Measurements from ENCODE around the gene BOK.
A peak's percentile ranks its signal among the peaks of the same experiment; 100 is the strongest.

Gene BOK

GRCh38 chr2:241538838-241539615, 19.5 kb upstream of the BOK start:
- DNase-seq (ENCODE audit: low read depth in 2 of 2): no peak

GRCh38 chr2:241539616-241540374, 18.8 kb upstream of the BOK start:
- DNase-seq (ENCODE audit: low read depth in 2 of 2): no peak

- no peak for DNase-seq (ENCODE audit: low read depth in 2 of 2)
Observed at GRCh38 chr2:241540401-241540770, 18.2 kb upstream of the BOK start.

GRCh38 chr2:241540771-241541561, 17.6 kb upstream of the BOK start:
- DNase-seq (ENCODE audit: low read depth in 2 of 2): peak; percentile 53 to 54

GRCh38 chr2:241541564-241542277, 16.8 kb upstream of the BOK start:
- DNase-seq (ENCODE audit: low read depth in 2 of 2): no peak

DNA sequence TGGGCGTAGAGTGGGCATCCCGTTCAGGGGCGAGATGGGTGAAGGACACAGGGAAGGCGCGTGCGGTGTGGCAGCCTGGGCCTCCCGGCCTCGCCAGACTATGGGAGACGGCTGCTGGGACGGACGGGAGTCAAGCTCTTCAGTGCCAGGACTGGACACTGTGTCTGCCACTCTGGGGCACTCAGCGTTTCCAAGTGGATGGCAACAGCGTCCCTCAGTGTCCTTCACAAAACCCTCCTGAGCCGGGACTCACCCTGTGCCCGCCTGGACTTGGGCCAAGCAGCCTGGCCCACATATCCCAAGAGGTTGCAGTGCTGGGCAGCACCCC, 16.3 kb upstream of the BOK start:
- DNase-seq (ENCODE audit: low read depth in 2 of 2): no peak

GRCh38 chr2:241545106-241545505, 13.4 kb upstream of the BOK start:
- DNase-seq (ENCODE audit: low read depth in 2 of 2): no peak

DNA sequence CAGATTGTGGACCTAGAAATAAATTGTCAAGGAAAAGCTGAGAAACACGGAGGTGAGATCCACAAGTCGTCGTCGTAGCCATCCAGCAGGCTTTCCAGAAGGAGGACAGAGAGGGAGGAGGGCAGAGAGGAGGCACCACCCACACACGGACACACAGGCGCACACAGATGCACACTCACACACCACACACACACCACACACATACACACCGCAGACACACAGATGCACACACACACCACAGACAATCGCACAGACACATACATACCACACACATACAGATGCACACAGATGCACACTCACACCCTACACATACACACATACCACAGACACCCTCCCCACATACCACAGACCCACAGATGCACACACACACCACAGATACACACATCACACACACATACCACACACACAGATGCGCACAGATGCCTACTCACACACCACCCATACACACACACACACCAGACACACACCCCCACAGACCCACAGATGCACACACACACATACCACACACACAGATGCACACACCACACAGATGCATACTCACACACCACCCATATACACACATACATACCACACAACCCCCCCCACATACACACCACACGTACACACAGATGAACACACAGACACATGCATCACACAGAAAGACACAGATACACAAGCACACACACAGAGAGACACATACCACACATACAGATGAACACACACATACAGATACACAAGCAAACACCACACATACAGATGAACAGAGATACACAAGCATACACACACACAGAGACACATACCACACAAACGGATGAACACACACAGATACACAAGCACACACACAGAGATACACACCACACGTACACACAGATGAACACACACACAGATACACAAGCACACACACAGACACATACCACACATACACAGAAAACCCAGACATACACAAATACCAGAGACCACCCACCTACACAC, 12.7 kb upstream of the BOK start:
- DNase-seq (ENCODE audit: low read depth in 2 of 2): no peak

- no peak for DNase-seq (ENCODE audit: low read depth in 2 of 2)
Observed at GRCh38 chr2:241546771-241547498, 11.6 kb upstream of the BOK start.

- no peak for DNase-seq (ENCODE audit: low read depth in 2 of 2)
Observed at GRCh38 chr2:241547781-241548450, 10.6 kb upstream of the BOK start.

GRCh38 chr2:241548451-241548835, 10.1 kb upstream of the BOK start:
- no peak for DNase-seq (ENCODE audit: low read depth in 2 of 2)

GRCh38 chr2:241550616-241551580, 7.6 kb upstream of the BOK start:
- DNase-seq (ENCODE audit: low read depth in 2 of 2): no peak

DNA sequence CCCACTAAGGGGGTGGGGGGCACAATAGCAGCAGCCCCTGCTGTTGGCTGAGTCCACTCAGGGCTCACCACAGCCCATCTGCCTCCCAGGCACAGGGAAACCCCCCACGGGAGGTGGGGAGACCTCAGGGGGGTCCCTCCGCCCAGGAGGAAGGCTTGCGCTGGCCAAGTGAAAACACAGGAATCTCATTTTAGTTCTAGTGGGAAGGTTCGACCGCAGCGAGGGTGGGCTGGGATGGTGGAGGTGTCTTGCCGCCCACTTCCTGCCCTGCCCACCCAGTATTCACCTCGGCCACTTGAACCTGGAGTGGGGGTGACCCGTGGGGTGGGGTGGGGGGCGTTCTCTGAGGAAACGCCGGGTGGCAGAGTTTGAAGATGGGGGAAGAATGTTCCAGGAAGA, 6.9 kb upstream of the BOK start:
- DNase-seq (ENCODE audit: low read depth in 2 of 2): no peak

- no peak for DNase-seq (ENCODE audit: low read depth in 2 of 2)
Observed at GRCh38 chr2:241551998-241552737, 6.4 kb upstream of the BOK start.

- DNase-seq (ENCODE audit: low read depth in 2 of 2): no peak
Observed at GRCh38 chr2:241553512-241553830, 5.1 kb upstream of the BOK start.

- no peak for DNase-seq (ENCODE audit: low read depth in 2 of 2)
Observed at GRCh38 chr2:241553981-241554380, 4.6 kb upstream of the BOK start.

GRCh38 chr2:241554610-241555322, 3.8 kb upstream of the BOK start:
- DNase-seq (ENCODE audit: low read depth in 2 of 2): no peak
